Esophagus muscularis mucosa (tissue), 4 donors: Measurements from ENCODE around the gene STK4. TPM values are rescaled to one million over a fixed set of nuclear protein-coding genes. Genes with fewer than 3 reads are reported as not detected.
"Not testable (repeated sequence)": the region's sequence is repeated elsewhere in the genome, so short reads cannot be mapped to it uniquely, and the experiment has no call there.

Experiments
- DNase-seq: peaks from one replicate; pipeline ENCODE4 v3.0.0-alpha.2; 2017; ENCODE audit errors: extremely low spot score
- H3K27ac ChIP-seq, 4 donors: fragments of 200-600 bp; sonication (generic); replicated peaks in 1 of 4; 1 replicate in 3 of 4; 2 replicates in 1 of 4; pipeline ENCODE4 v1.5.1; 2016 to 2019; ENCODE audit warnings: mild to moderate bottlenecking in 1 of 4
- H3K27me3 ChIP-seq, 4 donors: fragments of 200-600 bp; sonication (generic); one replicate each; pipeline versions ENCODE4 v1.5.1 to v1.6.0; 2016 to 2019
- H3K36me3 ChIP-seq, 4 donors: fragments of 200-600 bp; sonication (generic); one replicate each; pipeline ENCODE4 v1.5.1; 2016 to 2019
- H3K4me1 ChIP-seq, 4 donors: fragments of 200-600 bp; sonication (generic); one replicate each; pipeline ENCODE4 v1.5.1; 2016 to 2019
- H3K4me3 ChIP-seq, 4 donors: fragments of 200-600 bp; sonication (generic); 1 replicate in 2 of 4; 2 replicates in 2 of 4; pipeline ENCODE4 v1.5.1; 2016 to 2019; ENCODE audit warnings: mild to moderate bottlenecking in 4 of 4, moderate library complexity in 1 of 4
- H3K9me3 ChIP-seq, 4 donors: fragments of 200-600 bp; sonication (generic); 1 replicate in 3 of 4; 2 replicates in 1 of 4; pipeline ENCODE4 v1.5.1; 2016 to 2019
- EP300 ChIP-seq: sonication (generic); formaldehyde crosslinking; IDR thresholded peaks from one replicate; pipeline ENCODE4 v1.6.1; 2017; ENCODE audit warnings: antibody characterized with exemption
- POLR2A ChIP-seq: fragments of 450-650 bp; IDR thresholded peaks from one replicate; pipeline ENCODE4 v1.6.1; 2017; ENCODE audit warnings: antibody characterized with exemption, moderate library complexity, mild to moderate bottlenecking, low read depth
- POLR2AphosphoS5 ChIP-seq, 2 donors: sonication (generic); formaldehyde crosslinking; IDR thresholded peaks; one replicate each; pipeline ENCODE4 v1.6.1; 2017; ENCODE audit warnings: antibody characterized with exemption in 2 of 2
- WGBS: methylation state at CpG from one replicate; pipeline ENCODE4 v1.1.5; 2018; 5-methylcytosine and 5-hydroxymethylcytosine counted together
- intact Hi-C: fragments of 100-400 bp; cut with DNase I; formaldehyde crosslinking; loops from one replicate; pipeline ENCODE4 v1.15.1; 2023
- total RNA-seq, 4 donors: library from RNA; depleted of rRNA; stranded (reverse); fragments of >200 nt; gene quantifications; one replicate each; pipeline versions ENCODE4 v1.1.0 to v1.2.1, GENCODE V29; 2016
- TF ChIP-seq, protein P1 (sequence below), 3 experiments: fragments of 200-600 bp in 2 of 3; fragments of 450-650 bp in 1 of 3; sonication (generic) in 2 of 3; IDR thresholded peaks; one replicate each; pipeline ENCODE4 v1.5.1; 2017 to 2019; ENCODE audit warnings: antibody characterized with exemption in 3 of 3, mild to moderate bottlenecking in 2 of 3, moderate library complexity in 1 of 3

The STK4 gene
- total RNA-seq, 4 donors from 2014 or later: 26.0 to 31.6 (median 27.7) TPM

DNA sequence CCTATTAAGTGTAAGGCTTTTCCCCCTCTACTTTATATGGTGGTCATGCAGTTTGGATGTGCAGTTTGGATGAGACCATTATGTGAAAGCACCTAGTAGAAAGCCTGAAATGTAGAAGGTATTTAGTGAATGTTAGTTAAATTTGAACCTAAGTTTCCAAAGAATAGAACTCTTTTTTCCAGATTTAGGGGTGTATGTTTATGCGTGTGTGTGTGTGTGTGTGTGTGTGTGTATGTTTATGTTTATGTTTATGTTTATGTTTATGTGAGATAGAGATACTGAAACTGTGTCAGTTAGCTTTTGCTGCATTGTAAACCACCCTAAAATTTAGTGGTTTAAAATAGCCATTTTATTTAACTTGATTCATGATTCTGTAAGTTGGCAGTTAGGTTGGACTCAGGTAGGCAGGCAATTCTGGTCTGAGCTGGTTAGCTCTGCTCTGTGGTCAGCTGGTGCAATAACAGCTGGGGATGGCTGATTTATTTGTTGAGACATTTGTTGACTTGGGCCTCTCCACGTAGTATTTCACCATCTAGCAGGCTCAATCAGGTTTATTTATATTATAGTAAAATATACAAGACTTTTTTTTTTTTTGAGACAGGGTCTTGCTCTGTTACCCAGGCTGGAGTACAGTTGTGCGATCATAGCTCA is 54.0 kb downstream of the STK4 start:
- intact Hi-C loops: no loop called here
- Histone ChIP-seq H3K9me3 (no peaks in the 10 kb centered on the region), H3K4me1 (peaks cover 0 to 19% (median 12%) of the 10 kb centered on the region in 4 donors), H3K36me3 (peaks cover under 1 to 49% (median 10%) of the 10 kb centered on the region in 4 donors), H3K4me3 (no peak overlapping the region), H3K27me3 (no peaks in the 10 kb centered on the region), H3K27ac (no peak overlapping the region)
- DNase-seq: no peak
- TF ChIP-seq, protein P1, sequence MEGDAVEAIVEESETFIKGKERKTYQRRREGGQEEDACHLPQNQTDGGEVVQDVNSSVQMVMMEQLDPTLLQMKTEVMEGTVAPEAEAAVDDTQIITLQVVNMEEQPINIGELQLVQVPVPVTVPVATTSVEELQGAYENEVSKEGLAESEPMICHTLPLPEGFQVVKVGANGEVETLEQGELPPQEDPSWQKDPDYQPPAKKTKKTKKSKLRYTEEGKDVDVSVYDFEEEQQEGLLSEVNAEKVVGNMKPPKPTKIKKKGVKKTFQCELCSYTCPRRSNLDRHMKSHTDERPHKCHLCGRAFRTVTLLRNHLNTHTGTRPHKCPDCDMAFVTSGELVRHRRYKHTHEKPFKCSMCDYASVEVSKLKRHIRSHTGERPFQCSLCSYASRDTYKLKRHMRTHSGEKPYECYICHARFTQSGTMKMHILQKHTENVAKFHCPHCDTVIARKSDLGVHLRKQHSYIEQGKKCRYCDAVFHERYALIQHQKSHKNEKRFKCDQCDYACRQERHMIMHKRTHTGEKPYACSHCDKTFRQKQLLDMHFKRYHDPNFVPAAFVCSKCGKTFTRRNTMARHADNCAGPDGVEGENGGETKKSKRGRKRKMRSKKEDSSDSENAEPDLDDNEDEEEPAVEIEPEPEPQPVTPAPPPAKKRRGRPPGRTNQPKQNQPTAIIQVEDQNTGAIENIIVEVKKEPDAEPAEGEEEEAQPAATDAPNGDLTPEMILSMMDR (IDR thresholded peaks at IDR 0.05): no peak
- no peak for TF ChIP-seq EP300
- WGBS: 76% methylated on average over 3 of the region's 3 CpGs

DNA sequence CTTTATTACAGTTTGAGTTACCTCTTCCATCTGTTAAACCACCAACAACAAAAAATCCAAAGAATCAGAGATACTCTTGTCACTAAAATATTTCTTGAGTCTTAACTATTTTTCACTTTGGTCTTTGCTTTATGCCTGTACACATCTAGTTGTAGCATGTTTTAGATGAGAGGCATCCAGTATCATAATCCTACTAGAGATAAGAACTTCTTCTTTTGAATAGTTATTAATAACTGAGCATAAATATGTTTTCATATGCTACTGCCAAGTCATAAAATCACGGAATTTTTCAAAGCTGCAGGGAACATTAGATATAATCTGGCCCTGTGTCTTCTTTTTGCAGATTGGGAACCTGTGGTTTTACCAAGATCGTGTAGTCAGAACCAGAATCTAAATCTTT is 55.3 kb downstream of the STK4 start:
- Histone ChIP-seq H3K4me3 (no peak overlapping the region), H3K27ac (no peak overlapping the region), H3K36me3 (peaks cover 10 to 62% (median 21%) of the 10 kb centered on the region in 4 donors), H3K27me3 (no peaks in the 10 kb centered on the region), H3K4me1 (peaks cover 0 to 15% (median 4%) of the 10 kb centered on the region in 4 donors), H3K9me3 (no peaks in the 10 kb centered on the region)
- WGBS: 71% methylated on average over 2 of the region's 2 CpGs
- DNase-seq: no peak
- intact Hi-C loops: no loop called here
- TF ChIP-seq EP300 (no peak), POLR2AphosphoS5 (IDR thresholded peaks at IDR 0.05) (no peak), POLR2A (no peak)
- TF ChIP-seq, protein P1 (IDR thresholded peaks at IDR 0.05): no peak

DNA sequence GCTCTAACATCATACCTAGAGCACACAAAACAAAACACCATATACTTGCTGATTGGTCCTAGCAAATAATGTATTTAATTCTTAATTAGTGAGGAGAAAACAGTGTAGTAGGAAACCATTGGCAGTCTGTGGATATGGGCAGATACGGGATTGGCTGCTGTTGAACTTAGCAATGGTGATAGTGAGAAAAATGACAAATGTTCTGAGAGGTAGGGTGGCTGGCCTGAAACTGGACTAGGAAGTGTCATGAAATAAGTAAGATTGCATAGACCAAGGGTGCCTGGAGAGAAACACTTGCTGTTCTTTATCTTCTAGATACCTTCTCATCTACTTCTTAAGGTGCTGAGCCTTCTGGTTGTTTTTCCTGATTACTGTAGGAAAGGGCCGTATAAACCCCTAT is 56.8 kb downstream of the STK4 start:
- H3K9me3 ChIP-seq, DNase-seq, H3K27ac ChIP-seq, H3K27me3 ChIP-seq, intact Hi-C loops, H3K4me1 ChIP-seq, H3K4me3 ChIP-seq: not testable (repeated sequence)
- 85% methylated on average over 2 of the region's 2 CpGs for WGBS
- H3K36me3 ChIP-seq: peaks cover 12 to 64% (median 26%) of the 10 kb centered on the region in 4 donors

DNA sequence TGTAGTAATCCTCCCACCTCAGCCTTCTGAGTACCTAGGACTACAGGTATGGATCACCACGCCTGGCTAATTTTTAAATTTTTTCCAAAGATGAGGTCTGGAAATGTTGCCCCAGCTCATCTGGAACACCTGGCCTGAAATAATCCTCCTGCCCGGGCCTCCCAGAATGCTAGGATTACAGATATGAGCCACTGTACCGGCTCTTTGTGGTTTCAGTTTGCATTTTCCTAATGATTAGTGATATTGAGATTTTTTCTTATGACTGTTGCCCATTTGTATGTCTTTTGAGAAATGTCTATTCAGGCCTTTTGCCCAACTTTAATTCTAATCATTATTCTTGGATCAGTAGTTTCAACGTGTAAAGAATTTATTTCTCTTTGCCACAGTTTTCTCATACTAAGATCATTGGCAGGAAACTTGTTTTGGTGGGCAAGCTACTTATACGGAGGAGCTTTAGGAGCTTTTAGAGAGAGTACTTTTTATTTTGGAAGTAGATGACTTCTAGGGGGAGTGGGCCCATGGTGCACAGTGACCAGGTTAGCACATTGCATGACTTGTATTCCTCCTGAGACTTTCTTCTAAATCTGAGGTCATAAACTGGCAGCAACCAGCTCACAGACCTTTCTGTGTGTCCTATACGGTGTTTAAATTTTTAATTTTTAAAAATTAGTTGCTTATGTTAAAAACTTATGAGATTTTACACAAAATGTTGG is 62.3 kb downstream of the STK4 start:
- no peaks in the 10 kb centered on the region for H3K9me3 ChIP-seq
- no peak for DNase-seq
- H3K36me3 ChIP-seq: peaks cover 12 to 72% (median 24%) of the 10 kb centered on the region in 4 donors
- no peak overlapping the region for H3K4me3 ChIP-seq
- TF ChIP-seq EP300 (no peak), POLR2A (no peak), POLR2AphosphoS5 (IDR thresholded peaks at IDR 0.05) (no peak)
- TF ChIP-seq, protein P1 (IDR thresholded peaks at IDR 0.05): no peak
- H3K27me3 ChIP-seq: no peaks in the 10 kb centered on the region
- 93% methylated on average over 6 of the region's 6 CpGs for WGBS
- no peaks in the 10 kb centered on the region for H3K4me1 ChIP-seq
- intact Hi-C loops: no loop called here
- H3K27ac ChIP-seq: no peak overlapping the region

DNA sequence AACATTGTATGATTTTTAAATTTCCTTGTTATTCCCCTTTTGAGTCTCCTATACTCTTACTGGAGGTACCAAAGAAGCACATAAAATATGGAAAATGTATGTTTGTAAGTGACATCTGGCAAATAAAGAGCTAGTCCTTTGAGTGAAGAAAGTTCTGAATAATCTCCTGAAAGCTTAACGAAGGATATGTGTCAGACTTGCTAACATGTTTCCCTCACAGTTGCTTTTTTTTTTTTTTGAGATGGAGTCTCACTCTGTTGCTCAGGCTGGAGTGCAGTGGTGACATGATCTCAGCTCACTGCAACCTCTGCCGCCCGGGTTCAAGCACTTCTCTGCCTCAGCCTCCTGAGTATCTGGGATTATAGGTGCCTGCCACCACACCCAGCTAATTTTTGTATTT is 63.6 kb downstream of the STK4 start:
- H3K36me3 ChIP-seq: peaks cover 12 to 60% (median 20%) of the 10 kb centered on the region in 4 donors

More for the DNA sequence above, 63.6 kb downstream of the STK4 start:
- Histone ChIP-seq H3K4me3 (no peak overlapping the region), H3K27me3 (no peaks in the 10 kb centered on the region), H3K27ac (no peak overlapping the region), H3K4me1 (no peaks in the 10 kb centered on the region), H3K9me3 (no peaks in the 10 kb centered on the region)
- intact Hi-C loops: no loop called here
- TF ChIP-seq, protein P1 (IDR thresholded peaks at IDR 0.05): no peak
- TF ChIP-seq POLR2AphosphoS5 (IDR thresholded peaks at IDR 0.05): no peak
- no peak for TF ChIP-seq POLR2A
- no peak for TF ChIP-seq EP300
- WGBS: 95% methylated on average over 3 of the region's 3 CpGs
- no peak for DNase-seq
